Skeletal muscle tissue (tissue), 4 donors: ENCODE measurements around the gene NAV2. TPM values are rescaled to one million over a fixed set of nuclear protein-coding genes. Genes with fewer than 3 reads are reported as not detected.
"Not testable (repeated sequence)": the region's sequence is repeated elsewhere in the genome, so short reads cannot be mapped to it uniquely, and the experiment has no call there.

Source experiments
- H3K27ac ChIP-seq: one replicate; pipeline ENCODE4 v1.7.0; 2013; ENCODE audit warnings: mild to moderate bottlenecking, low read depth, low read length, inconsistent platforms
- H3K27me3 ChIP-seq, 3 donors: one replicate each; pipeline ENCODE4 v1.7.0; 2013; ENCODE audit warnings: low read length in 3 of 3; ENCODE audit not compliant: control insufficient read depth in 3 of 3, insufficient read depth in 3 of 3
- H3K36me3 ChIP-seq, 3 donors: one replicate each; pipeline ENCODE4 v1.7.0; 2013; ENCODE audit warnings: low read length in 3 of 3; ENCODE audit not compliant: control insufficient read depth in 3 of 3, insufficient read depth in 3 of 3
- H3K4me1 ChIP-seq, 3 donors: one replicate each; pipeline ENCODE4 v1.7.0; 2013; ENCODE audit warnings: low read length in 3 of 3, mild to moderate bottlenecking in 3 of 3; ENCODE audit not compliant: control insufficient read depth in 3 of 3, insufficient read depth in 3 of 3
- H3K4me3 ChIP-seq, 3 donors: one replicate each; pipeline ENCODE4 v1.7.0; 2013; ENCODE audit warnings: low read length in 3 of 3
- H3K9ac ChIP-seq, 3 donors: one replicate each; pipeline ENCODE4 v1.7.0; 2013; ENCODE audit warnings: low read length in 3 of 3, mild to moderate bottlenecking in 3 of 3, moderate library complexity in 2 of 3, low read depth in 1 of 3
- H3K9me3 ChIP-seq, 3 donors: one replicate each; pipeline ENCODE4 v1.7.0; 2013; ENCODE audit warnings: low read length in 3 of 3; ENCODE audit not compliant: control insufficient read depth in 3 of 3
- total RNA-seq: library from RNA; depleted of rRNA; stranded (reverse); fragments of >200 nt; gene quantifications from one replicate; pipeline ENCODE4 v1.2.3, GENCODE V29; 2014
- donor health status: Osteomylitis.

The NAV2 gene
- total RNA-seq, 1 donor from 2014 or later = 43.3 TPM

GRCh38 chr11:20066783-20067156 is 354.1 kb downstream of the NAV2 start:
- Histone ChIP-seq H3K4me1 (no peaks in the 10 kb centered on the region), H3K4me3 (no peak overlapping the region), H3K27me3 (no peaks in the 10 kb centered on the region), H3K36me3 (peaks cover 2 to 13% (median 12%) of the 10 kb centered on the region in 3 donors), H3K9ac (no peak overlapping the region), H3K27ac (no peak overlapping the region), H3K9me3 (no peaks in the 10 kb centered on the region)

GRCh38 chr11:20067665-20068064 is 355.0 kb downstream of the NAV2 start:
- H3K9ac ChIP-seq = no peak overlapping the region
- no peak overlapping the region for H3K27ac ChIP-seq
- no peaks in the 10 kb centered on the region for H3K9me3 ChIP-seq
- peaks cover 2 to 13% (median 12%) of the 10 kb centered on the region in 3 donors for H3K36me3 ChIP-seq
- H3K27me3 ChIP-seq = no peaks in the 10 kb centered on the region
- no peak overlapping the region for H3K4me3 ChIP-seq
- H3K4me1 ChIP-seq = no peaks in the 10 kb centered on the region

- H3K4me1 ChIP-seq = no peaks in the 10 kb centered on the region
- no peak overlapping the region for H3K27ac ChIP-seq
- H3K36me3 ChIP-seq = peaks cover 2 to 13% (median 12%) of the 10 kb centered on the region in 3 donors
Observed at GRCh38 chr11:20068691-20069090, 356.1 kb downstream of the NAV2 start.

GRCh38 chr11:20070459-20070858 is 357.8 kb downstream of the NAV2 start:
- Histone ChIP-seq H3K36me3 (peaks cover 2 to 13% (median 12%) of the 10 kb centered on the region in 3 donors), H3K27ac (no peak overlapping the region), H3K9ac (no peak overlapping the region), H3K27me3 (no peaks in the 10 kb centered on the region), H3K4me3 (no peak overlapping the region), H3K4me1 (no peaks in the 10 kb centered on the region), H3K9me3 (no peaks in the 10 kb centered on the region)

More at GRCh38 chr11:20068691-20069090, 356.1 kb downstream of the NAV2 start:
- Histone ChIP-seq H3K4me3 (no peak overlapping the region), H3K9me3 (no peaks in the 10 kb centered on the region), H3K9ac (no peak overlapping the region), H3K27me3 (no peaks in the 10 kb centered on the region)

- Histone ChIP-seq H3K4me3 (no peak overlapping the region), H3K9me3 (no peaks in the 10 kb centered on the region), H3K27me3 (no peaks in the 10 kb centered on the region), H3K27ac (no peak overlapping the region), H3K4me1 (no peaks in the 10 kb centered on the region), H3K36me3 (peaks cover 6 to 22% (median 11%) of the 10 kb centered on the region in 3 donors), H3K9ac (no peak overlapping the region)
Observed at GRCh38 chr11:20075627-20076026, 363.0 kb downstream of the NAV2 start.

- no peaks in the 10 kb centered on the region for H3K27me3 ChIP-seq
- H3K27ac ChIP-seq = no peak overlapping the region
- H3K36me3 ChIP-seq = peaks cover 13 to 29% (median 21%) of the 10 kb centered on the region in 3 donors
- H3K9me3 ChIP-seq = no peaks in the 10 kb centered on the region
- no peak overlapping the region for H3K9ac ChIP-seq
- H3K4me3 ChIP-seq = no peak overlapping the region
- no peaks in the 10 kb centered on the region for H3K4me1 ChIP-seq
Observed at GRCh38 chr11:20078846-20079245, 366.2 kb downstream of the NAV2 start.

- Histone ChIP-seq H3K9me3 (no peaks in the 10 kb centered on the region), H3K27ac (no peak overlapping the region)
Observed at GRCh38 chr11:20080032-20080685, 367.5 kb downstream of the NAV2 start.

GRCh38 chr11:20081336-20081735 is 368.7 kb downstream of the NAV2 start:
- Histone ChIP-seq H3K9ac (no peak overlapping the region), H3K36me3 (peaks cover 13 to 29% (median 21%) of the 10 kb centered on the region in 3 donors), H3K4me1 (no peaks in the 10 kb centered on the region)

More at GRCh38 chr11:20080032-20080685, 367.5 kb downstream of the NAV2 start:
- Histone ChIP-seq H3K9ac (no peak overlapping the region), H3K36me3 (peaks cover 13 to 29% (median 21%) of the 10 kb centered on the region in 3 donors), H3K27me3 (no peaks in the 10 kb centered on the region), H3K4me1 (no peaks in the 10 kb centered on the region), H3K4me3 (no peak overlapping the region)

GRCh38 chr11:20083877-20084276 is 371.2 kb downstream of the NAV2 start:
- H3K27me3 ChIP-seq, H3K9me3 ChIP-seq, H3K4me3 ChIP-seq, H3K4me1 ChIP-seq, H3K9ac ChIP-seq, H3K27ac ChIP-seq: not testable (repeated sequence)
- peaks cover 10 to 22% (median 13%) of the 10 kb centered on the region in 3 donors for H3K36me3 ChIP-seq

More at GRCh38 chr11:20081336-20081735, 368.7 kb downstream of the NAV2 start:
- Histone ChIP-seq H3K27ac (no peak overlapping the region), H3K4me3 (no peak overlapping the region), H3K9me3 (no peaks in the 10 kb centered on the region), H3K27me3 (no peaks in the 10 kb centered on the region)

GRCh38 chr11:20084921-20085814 is 372.5 kb downstream of the NAV2 start:
- H3K27ac ChIP-seq = no peak overlapping the region
- H3K9ac ChIP-seq = no peak overlapping the region
- H3K9me3 ChIP-seq = no peaks in the 10 kb centered on the region
- peaks cover 6 to 12% (median 10%) of the 10 kb centered on the region in 3 donors for H3K36me3 ChIP-seq
- H3K27me3 ChIP-seq = no peaks in the 10 kb centered on the region
- no peaks in the 10 kb centered on the region for H3K4me1 ChIP-seq
- no peak overlapping the region for H3K4me3 ChIP-seq
